ENCODE results near the gene MED12L.

MED12L gene, protein sequence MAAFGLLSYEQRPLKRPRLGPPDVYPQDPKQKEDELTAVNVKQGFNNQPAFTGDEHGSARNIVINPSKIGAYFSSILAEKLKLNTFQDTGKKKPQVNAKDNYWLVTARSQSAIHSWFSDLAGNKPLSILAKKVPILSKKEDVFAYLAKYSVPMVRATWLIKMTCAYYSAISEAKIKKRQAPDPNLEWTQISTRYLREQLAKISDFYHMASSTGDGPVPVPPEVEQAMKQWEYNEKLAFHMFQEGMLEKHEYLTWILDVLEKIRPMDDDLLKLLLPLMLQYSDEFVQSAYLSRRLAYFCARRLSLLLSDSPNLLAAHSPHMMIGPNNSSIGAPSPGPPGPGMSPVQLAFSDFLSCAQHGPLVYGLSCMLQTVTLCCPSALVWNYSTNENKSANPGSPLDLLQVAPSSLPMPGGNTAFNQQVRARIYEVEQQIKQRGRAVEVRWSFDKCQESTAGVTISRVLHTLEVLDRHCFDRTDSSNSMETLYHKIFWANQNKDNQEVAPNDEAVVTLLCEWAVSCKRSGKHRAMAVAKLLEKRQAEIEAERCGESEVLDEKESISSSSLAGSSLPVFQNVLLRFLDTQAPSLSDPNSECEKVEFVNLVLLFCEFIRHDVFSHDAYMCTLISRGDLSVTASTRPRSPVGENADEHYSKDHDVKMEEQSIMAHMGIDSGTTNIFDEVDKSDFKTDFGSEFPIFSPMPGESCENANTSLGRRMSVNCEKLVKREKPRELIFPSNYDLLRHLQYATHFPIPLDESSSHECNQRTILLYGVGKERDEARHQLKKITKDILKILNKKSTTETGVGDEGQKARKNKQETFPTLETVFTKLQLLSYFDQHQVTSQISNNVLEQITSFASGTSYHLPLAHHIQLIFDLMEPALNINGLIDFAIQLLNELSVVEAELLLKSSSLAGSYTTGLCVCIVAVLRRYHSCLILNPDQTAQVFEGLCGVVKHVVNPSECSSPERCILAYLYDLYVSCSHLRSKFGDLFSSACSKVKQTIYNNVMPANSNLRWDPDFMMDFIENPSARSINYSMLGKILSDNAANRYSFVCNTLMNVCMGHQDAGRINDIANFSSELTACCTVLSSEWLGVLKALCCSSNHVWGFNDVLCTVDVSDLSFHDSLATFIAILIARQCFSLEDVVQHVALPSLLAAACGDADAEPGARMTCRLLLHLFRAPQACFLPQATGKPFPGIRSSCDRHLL (N-terminal part only)

DNA sequence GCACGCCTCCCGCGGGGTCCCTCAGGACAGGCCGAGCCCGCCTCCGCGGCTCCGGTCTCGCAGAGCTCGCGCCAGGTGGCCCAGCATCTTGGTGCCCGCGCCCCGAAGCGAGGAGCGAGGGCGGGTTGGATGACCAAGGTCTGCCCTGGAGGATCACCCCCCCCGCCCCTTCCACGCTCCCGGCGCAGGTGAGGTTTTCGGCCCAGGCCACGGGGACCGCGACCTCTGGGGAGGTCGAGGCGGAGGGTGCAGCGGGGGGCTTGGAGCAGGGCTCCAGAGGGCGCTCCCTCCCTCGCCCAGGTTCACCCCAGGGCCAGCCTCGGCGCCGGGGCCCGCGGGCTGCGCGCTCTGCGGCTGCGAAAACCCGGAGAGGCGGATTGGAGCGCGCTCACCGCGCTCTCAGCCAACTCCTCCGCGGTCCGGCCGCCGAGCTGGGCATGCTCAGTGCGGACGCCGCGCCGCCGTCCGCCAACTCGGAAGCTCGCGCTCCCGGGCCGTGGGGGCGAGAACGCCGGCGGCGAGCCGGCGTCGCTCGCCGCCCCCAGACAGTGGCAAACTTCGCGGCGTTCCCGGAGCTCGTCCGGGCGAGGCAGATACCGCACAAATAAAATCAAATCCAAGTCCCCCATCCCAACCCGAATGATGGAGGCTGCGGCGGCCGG, at the start of gene MED12L:
MED12L (plus strand) TSS at position 438 of the 662 bp plus-strand sequence. CDS start 1,263 bp downstream, outside the sequence.
- TF ChIP-seq, protein P1, sequence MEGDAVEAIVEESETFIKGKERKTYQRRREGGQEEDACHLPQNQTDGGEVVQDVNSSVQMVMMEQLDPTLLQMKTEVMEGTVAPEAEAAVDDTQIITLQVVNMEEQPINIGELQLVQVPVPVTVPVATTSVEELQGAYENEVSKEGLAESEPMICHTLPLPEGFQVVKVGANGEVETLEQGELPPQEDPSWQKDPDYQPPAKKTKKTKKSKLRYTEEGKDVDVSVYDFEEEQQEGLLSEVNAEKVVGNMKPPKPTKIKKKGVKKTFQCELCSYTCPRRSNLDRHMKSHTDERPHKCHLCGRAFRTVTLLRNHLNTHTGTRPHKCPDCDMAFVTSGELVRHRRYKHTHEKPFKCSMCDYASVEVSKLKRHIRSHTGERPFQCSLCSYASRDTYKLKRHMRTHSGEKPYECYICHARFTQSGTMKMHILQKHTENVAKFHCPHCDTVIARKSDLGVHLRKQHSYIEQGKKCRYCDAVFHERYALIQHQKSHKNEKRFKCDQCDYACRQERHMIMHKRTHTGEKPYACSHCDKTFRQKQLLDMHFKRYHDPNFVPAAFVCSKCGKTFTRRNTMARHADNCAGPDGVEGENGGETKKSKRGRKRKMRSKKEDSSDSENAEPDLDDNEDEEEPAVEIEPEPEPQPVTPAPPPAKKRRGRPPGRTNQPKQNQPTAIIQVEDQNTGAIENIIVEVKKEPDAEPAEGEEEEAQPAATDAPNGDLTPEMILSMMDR (IDR thresholded peaks at IDR 0.05; ENCODE audit: extremely low read depth, insufficient read depth, missing control alignments), result no peak

DNA sequence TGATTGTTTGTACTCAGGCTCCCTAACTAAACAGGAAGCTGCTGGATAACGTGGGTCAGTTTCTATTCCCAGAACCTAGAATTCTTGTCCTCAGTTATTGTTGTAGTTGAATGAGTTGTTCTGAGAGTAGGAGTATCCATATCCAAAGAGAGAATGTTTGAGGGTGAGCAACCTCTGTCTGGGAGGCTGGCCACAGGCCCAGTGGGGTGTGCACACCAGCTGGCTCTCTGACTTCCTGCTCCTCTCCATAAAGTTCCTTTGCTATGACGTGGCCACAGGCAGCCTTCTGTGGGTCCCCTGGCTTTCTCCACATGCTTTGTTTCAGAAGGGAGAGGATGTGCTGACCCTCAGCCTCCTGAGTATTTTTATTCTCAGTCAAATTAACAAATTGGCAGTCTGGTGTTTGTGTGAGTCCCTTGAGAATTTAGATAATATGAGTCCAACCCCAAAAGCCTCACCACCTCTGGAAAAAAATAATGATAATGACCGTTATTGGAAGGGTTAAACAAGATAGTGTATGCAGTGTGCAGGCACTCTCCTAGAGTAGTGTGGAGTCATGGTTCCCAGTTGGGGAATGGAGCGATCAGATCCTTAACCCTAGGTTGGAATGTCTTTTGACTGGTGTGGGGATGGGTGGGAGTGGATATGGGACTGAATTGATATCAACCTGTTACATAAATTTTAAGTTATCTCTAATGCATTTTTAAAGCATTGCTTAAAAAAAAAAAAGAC, 47.6 kb upstream of the MED12L start:
- in situ Hi-C loops (cut with MboI; ENCODE audit: low pct_unique_long_range_greater_than_20kb, low sequenced_read_pairs, unreplicated experiment), result no loop called here
- no peak for DNase-seq (ENCODE audit: low spot score)
- TF ChIP-seq, protein P1 (IDR thresholded peaks at IDR 0.05; ENCODE audit: extremely low read depth, insufficient read depth, missing control alignments), result no peak

More for the DNA sequence above, at the start of gene MED12L:
- in situ Hi-C loops (cut with MboI; ENCODE audit: low pct_unique_long_range_greater_than_20kb, low sequenced_read_pairs, unreplicated experiment), result no loop called here
- DNase-seq (ENCODE audit: low spot score), result peak; percentile 93

DNA sequence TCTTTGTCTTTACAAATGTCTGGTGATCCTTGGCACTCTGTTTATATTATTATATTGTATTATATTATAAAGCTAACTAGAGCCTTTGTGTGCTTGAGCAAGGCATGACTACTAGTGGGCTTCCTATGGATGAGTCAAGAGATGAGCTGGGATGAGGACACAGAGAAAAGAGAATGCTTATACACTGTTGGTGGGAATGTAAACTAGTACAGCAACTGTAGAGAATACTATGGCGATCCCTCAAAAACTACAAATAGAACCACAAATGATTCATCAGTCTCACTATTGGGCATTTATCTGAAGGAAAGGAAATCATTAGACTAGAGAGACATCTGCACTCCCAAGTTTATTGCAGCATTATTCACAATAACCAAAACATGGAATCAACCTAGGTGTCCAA, 40.8 kb upstream of the MED12L start:
- in situ Hi-C loops (cut with MboI; ENCODE audit: low pct_unique_long_range_greater_than_20kb, low sequenced_read_pairs, unreplicated experiment), result no loop called here
- no peak for DNase-seq (ENCODE audit: low spot score)
- TF ChIP-seq, protein P1 (IDR thresholded peaks at IDR 0.05; ENCODE audit: extremely low read depth, insufficient read depth, missing control alignments), result no peak

DNA sequence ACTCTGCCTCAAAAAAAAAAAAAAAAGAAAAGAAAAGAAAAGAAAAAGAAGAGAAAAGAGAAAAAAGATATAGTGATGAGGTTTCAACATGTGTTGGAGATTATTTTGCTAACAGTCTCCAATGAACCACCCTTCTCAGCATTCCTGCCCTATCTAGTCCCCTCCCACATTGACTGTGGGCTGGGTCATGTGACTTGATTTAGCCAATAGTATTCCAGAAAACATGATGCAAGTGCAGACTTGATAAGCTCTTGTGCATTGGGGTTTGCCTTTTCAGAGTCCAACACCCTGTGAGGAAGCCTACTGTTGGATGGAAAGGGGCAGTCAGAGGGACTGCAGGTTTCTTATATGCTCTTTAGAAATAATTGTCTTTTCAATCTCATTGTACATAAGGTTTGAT, 37.8 kb upstream of the MED12L start:
- TF ChIP-seq, protein P1 (IDR thresholded peaks at IDR 0.05; ENCODE audit: extremely low read depth, insufficient read depth, missing control alignments), result no peak
- no peak for DNase-seq (ENCODE audit: low spot score)
- in situ Hi-C loops (cut with MboI; ENCODE audit: low pct_unique_long_range_greater_than_20kb, low sequenced_read_pairs, unreplicated experiment), result no loop called here

DNA sequence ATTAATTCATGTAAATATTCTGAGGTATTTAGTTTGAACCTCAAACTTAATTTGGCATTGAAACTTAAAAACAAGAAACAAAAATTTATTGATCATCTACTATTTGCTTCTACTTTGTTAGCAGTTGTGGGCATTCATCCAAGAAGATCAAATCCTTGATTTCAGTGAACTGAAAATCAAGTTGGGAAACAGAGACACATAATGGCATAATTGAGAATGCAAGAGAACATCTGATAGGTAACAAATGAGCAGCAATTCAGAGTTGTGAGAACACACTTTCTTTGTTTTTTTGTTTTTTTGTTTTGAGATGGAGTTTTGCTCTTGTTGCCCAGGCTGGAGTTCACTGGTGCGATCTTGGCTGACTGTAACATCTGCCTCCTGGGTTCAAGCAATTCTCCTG, 33.9 kb upstream of the MED12L start:
- in situ Hi-C loops (cut with MboI; ENCODE audit: low pct_unique_long_range_greater_than_20kb, low sequenced_read_pairs, unreplicated experiment), result no loop called here
- no peak for DNase-seq (ENCODE audit: low spot score)
- TF ChIP-seq, protein P1 (IDR thresholded peaks at IDR 0.05; ENCODE audit: extremely low read depth, insufficient read depth, missing control alignments), result no peak

All from GM13977 (cell line).